Lung (tissue), 12 donors: ENCODE results near the gene HS6ST1. TPM values are rescaled to one million over a fixed set of nuclear protein-coding genes. Genes with fewer than 3 reads are reported as not detected.

Experiments used
- ATAC-seq: fragments of 200-7000 bp; cut with Tn5 transposase; one replicate; pipeline ENCODE4 v1.9.1; 2020; ENCODE audit warnings: moderate number of reproducible peaks; ENCODE audit not compliant: insufficient read depth, low FRiP score
- DNase-seq, 3 donors: peaks; one replicate each; pipeline ENCODE4 v3.0.0-alpha.2; 2013 to 2017
- H3K27ac ChIP-seq, 2 donors: one replicate each; pipeline ENCODE4 v1.5.1; 2013; ENCODE audit warnings: mild to moderate bottlenecking in 2 of 2, moderate library complexity in 2 of 2, control low read depth in 1 of 2, inconsistent platforms in 1 of 2, low read depth in 1 of 2, low read length in 1 of 2
- H3K27me3 ChIP-seq, 3 donors: one replicate each; pipeline ENCODE4 v1.5.1; 2013; ENCODE audit warnings: low read length in 2 of 3; ENCODE audit not compliant: control insufficient read depth in 3 of 3, insufficient read depth in 3 of 3
- H3K36me3 ChIP-seq, 4 donors: one replicate each; pipeline ENCODE4 v1.5.1; 2013; ENCODE audit warnings: low read length in 4 of 4, mild to moderate bottlenecking in 1 of 4, moderate library complexity in 1 of 4; ENCODE audit not compliant: control insufficient read depth in 4 of 4, insufficient read depth in 4 of 4
- H3K4me1 ChIP-seq, 5 donors: one replicate each; pipeline ENCODE4 v1.5.1; 2013; ENCODE audit warnings: low read length in 5 of 5, mild to moderate bottlenecking in 2 of 5, moderate library complexity in 1 of 5; ENCODE audit not compliant: control insufficient read depth in 5 of 5, insufficient read depth in 5 of 5
- H3K4me3 ChIP-seq: one replicate; pipeline ENCODE4 v1.5.1; 2013; ENCODE audit warnings: mild to moderate bottlenecking, control low read depth, moderate library complexity
- H3K9ac ChIP-seq, 2 donors: one replicate each; pipeline ENCODE4 v1.5.1; 2013; ENCODE audit warnings: low read length in 2 of 2, control low read depth in 1 of 2; ENCODE audit not compliant: insufficient read depth in 1 of 2
- H3K9me3 ChIP-seq, 4 donors: one replicate each; pipeline ENCODE4 v1.5.1; 2013; ENCODE audit warnings: low read length in 3 of 4, mild to moderate bottlenecking in 1 of 4, moderate library complexity in 1 of 4; ENCODE audit not compliant: control insufficient read depth in 4 of 4, insufficient read depth in 3 of 4
- CTCF ChIP-seq: IDR thresholded peaks from 2 replicates; pipeline ENCODE4 v1.5.1; 2012; ENCODE audit warnings: mild to moderate bottlenecking; ENCODE audit errors: control extremely low read depth, extremely low read depth
- WGBS, 2 donors: extraction: QIAGEN DNeasy Blood & Tissue Kit; methylation state at CpG; one replicate each; pipeline ENCODE4 v1.1.7; 2013; 5-methylcytosine and 5-hydroxymethylcytosine counted together
- polyA plus RNA-seq, 2 donors: library from polyadenylated mRNA; stranded (reverse); fragments of 200-250 nt; gene quantifications; one replicate each; pipeline ENCODE4 v1.2.1, GENCODE V29; 2013
- total RNA-seq, 2 donors: library from RNA; depleted of rRNA in 1 of 2; stranded (reverse); fragments of >200 nt in 1 of 2; gene quantifications; one replicate each; pipeline ENCODE4 v1.2.1, GENCODE V29; 2014 to 2021
- donor health status: control.
- donor health status: control.
- donor health status: Bipolar disorder and iron deficiency.
- donor health status: healthy.
- donor health status: DM: yes; HTN: yes; CAD: no.

Gene HS6ST1
- total and polyA plus RNA-seq, 4 donors = 15.1 to 37.7 (median 29.1) TPM

GRCh38 chr2:128234613-128235012, 84.1 kb downstream of the HS6ST1 start:
- no peaks in the 10 kb centered on the region for H3K27me3 ChIP-seq
- no peak overlapping the region for H3K27ac ChIP-seq
- no peaks in the 10 kb centered on the region for H3K36me3 ChIP-seq
- ATAC-seq (no peak), DNase-seq (no peak)
- WGBS, 2 donors = 87 to 89% methylated on average over 5 of the region's 5 CpGs
- peaks cover 0 to 2% (median 0%) of the 10 kb centered on the region in 4 donors for H3K9me3 ChIP-seq
- peaks cover 0 to 5% (median 0%) of the 10 kb centered on the region in 5 donors for H3K4me1 ChIP-seq
- TF ChIP-seq CTCF = no peak
- H3K4me3 ChIP-seq = no peak overlapping the region
- no peak overlapping the region for H3K9ac ChIP-seq

GRCh38 chr2:128233790-128234395, 84.8 kb downstream of the HS6ST1 start:
- 43 to 55% methylated on average over 11 of the region's 11 CpGs for WGBS, 2 donors
- Histone ChIP-seq H3K4me3 (peak overlapping the region; percentile 59), H3K27me3 (no peaks in the 10 kb centered on the region), H3K4me1 (peaks cover 0 to 5% (median 0%) of the 10 kb centered on the region in 5 donors), H3K36me3 (no peaks in the 10 kb centered on the region), H3K9ac (no peak overlapping the region), H3K27ac (no peak overlapping the region), H3K9me3 (peaks cover 0 to 2% (median 0%) of the 10 kb centered on the region in 4 donors)
- no peak for ATAC-seq
- TF ChIP-seq CTCF = no peak
- no peak for DNase-seq

DNA sequence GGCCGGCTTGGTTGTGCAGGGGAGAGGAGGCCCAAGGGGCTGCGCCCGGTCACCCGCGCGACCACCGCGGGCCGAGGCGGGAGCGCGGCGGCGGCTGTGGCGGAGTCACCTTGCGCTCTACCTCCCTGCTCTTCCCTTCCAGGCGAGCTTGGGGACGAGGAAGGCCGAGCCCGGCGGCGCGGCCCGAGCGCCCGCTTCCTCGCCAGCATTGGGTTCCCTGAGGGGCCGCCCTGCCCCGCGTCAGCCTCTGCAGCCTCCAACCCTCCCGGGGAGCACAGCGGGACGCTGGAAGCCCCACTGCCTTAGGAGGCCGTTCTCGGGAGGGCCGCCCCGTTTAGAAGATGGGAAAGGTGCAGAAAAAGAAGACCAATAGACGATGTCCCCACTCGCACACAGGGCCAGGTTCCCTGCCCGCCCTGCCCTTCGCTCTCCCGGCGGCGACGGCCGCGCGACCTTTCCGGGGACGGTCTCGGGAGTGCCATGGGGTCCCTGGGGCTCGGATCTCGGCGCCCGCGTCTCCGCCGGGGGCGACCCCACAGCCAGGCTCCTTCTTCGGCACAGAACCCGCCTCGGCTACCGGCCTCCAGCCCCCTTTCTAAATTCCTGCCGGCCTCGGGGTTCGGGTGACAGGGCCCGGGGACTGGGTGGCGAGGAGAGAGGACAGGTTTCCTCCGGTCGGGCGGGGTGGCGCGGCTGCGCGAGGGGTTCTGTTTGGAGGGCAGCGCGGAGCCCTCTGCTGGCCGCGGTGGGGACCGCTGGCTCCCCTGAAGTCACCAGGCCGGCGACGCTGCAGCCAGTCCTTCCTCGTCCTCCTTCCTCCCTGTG, 85.5 kb downstream of the HS6ST1 start:
- ATAC-seq (peak; percentile 96), DNase-seq (peak; percentile 77 to 86 (median 86))
- 0 to 1% methylated on average over 80 to 84 of the region's 84 CpGs for WGBS, 2 donors
- no peaks in the 10 kb centered on the region for H3K36me3 ChIP-seq
- peaks cover 0 to 2% (median 0%) of the 10 kb centered on the region in 4 donors for H3K9me3 ChIP-seq
- no peak overlapping the region for H3K9ac ChIP-seq
- peaks cover 0 to 5% (median 0%) of the 10 kb centered on the region in 5 donors for H3K4me1 ChIP-seq
- H3K27me3 ChIP-seq = no peaks in the 10 kb centered on the region
- H3K4me3 ChIP-seq = peak overlapping the region; percentile 59
- H3K27ac ChIP-seq = peak overlapping the region in 1 of 2 donors; percentile 95
- peak; percentile 80 for TF ChIP-seq CTCF
